Stimulated activated CD4-positive, alpha-beta T cell treated with anti-CD3 and anti-CD28 coated beads, TNF-alpha, amount 100 ng/mL, for 48 hours (primary cell): ENCODE data around the gene DTWD1.
"Not testable (repeated sequence)": the region's sequence is repeated elsewhere in the genome, so short reads cannot be mapped to it uniquely, and the experiment has no call there.

Source experiments
- DNase-seq, 3 donors: peaks; one replicate each; pipeline ENCODE4 v3.0.0-alpha.2; 2020; ENCODE audit warnings: low read depth in 3 of 3

Gene DTWD1

DNA sequence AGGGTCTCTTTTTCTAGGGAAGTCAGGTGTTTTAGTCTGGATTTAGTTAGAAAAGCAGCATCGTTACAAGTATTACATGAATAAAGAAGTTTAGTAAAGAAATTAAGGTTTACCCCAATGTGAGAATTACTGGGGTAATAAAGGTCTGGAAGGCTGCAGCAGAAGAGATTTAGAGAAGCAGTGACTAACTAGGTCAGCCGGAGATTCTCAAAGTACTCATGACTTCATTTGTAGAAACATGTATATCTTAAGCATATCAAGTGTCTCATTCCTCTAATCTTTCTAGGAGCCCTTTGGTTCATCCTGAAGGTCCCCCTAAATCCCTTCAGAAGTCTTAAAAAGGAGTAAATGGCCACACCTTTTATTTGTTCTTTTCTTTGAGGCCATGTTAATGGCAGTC lies 26.0 kb downstream of the DTWD1 start:
- DNase-seq, result no peak

- no peak for DNase-seq
Observed at GRCh38 chr15:49649987-49650386, 29.1 kb downstream of the DTWD1 start.

GRCh38 chr15:49650676-49651075 lies 29.8 kb downstream of the DTWD1 start:
- no peak for DNase-seq

DNA sequence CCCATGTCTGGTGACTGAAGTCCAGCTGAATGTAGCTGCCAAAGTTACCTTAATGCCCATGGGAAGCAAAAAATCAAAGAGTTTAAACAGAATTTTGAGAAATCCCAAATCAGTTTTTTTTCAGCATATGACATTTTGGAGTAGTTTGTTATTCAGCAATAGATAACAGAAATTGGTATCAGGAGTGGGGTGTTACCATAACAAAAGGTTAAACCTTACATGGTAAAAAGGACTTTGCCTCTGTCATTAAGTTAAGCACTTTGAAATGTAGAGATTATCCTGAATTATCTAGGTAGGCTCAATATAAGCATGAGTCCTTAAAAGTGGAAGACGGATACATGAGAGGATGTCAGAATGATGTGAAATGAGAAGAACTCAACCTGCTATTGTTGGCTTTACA lies 32.1 kb downstream of the DTWD1 start:
- no peak for DNase-seq

DNA sequence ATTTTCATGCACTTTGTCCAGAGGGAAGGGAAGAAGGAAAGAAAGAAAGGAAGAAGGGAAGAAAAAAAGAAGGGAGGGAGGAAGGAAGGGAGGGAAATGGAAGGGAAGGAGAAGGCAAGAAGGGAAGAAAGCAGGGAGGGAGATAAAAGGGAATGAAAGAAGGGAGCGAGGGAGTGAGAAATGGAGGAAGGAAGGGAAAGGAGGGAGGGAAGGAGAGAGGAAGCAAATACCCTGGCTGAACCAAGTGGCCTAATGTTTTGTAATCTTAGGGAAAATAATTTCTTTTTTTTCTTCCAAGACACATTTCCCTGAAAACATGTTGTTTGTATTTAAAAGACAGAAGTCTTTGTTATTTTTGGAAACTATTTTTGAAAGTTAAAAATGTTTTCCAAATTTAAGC lies 35.9 kb downstream of the DTWD1 start:
- no peak for DNase-seq

DNA sequence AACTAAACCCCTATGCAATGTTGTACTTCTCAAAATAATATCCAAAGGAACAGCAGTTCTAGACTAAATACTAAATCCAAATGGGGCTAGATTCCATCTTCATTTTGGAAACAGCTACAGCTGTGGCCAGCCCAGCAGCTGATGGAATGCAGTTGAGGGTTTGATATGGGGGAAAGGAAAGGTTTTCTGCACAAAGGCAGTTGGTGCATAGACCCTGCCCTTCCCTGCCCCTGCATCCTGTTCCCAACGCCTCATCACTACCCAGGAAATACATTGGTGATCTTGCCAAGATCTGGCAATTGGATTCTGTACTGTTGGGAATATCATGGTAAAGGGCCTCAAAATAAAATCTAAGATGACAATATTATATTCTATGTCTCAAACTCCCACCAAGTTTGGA lies 43.9 kb downstream of the DTWD1 start:
- no peak for DNase-seq

DNA sequence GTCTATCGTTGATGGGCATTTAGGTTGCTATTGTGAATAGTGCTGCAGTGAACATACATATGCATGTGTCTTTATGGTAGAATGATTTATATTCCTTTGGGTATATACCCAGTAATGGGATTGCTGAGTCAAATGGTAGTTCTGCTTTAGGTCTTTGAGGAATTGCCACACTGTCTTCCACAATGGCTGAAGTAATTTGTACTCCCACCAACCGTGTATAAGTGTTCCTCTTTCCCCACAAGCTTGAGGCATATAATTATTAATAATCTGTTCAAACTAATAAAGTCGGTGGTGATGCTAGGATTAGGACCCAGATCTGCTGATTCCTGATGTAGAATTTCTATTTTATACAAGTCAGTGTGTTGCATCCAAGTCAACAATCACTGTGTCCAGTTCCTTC lies 45.6 kb downstream of the DTWD1 start:
- DNase-seq, result not testable (repeated sequence)

GRCh38 chr15:49669288-49669687 lies 48.4 kb downstream of the DTWD1 start:
- no peak for DNase-seq

GRCh38 chr15:49673861-49674260 lies 53.0 kb downstream of the DTWD1 start:
- DNase-seq, result no peak

- no peak for DNase-seq
Observed at GRCh38 chr15:49674370-49674769, 53.5 kb downstream of the DTWD1 start.

GRCh38 chr15:49675041-49675440 lies 54.2 kb downstream of the DTWD1 start:
- no peak for DNase-seq

DNA sequence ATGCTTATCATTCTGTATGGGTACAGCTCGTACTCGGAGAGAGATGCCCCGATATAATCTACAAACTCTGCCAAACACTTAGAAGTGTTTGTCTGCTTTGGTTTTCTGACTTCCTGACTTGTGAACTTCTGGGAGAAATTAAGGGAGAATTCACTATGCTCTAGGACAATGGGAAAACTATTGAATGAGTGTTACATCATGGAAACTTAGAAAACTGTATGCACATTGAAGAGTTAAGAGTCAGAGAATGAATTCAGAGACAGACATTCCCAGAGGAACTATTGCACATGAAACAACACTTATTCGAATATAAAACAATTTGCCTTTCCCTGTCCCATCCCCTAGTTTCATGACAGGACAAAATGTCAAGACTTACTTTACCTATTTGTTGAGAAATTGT lies 57.8 kb downstream of the DTWD1 start:
- no peak for DNase-seq

GRCh38 chr15:49686599-49686998 lies 65.8 kb downstream of the DTWD1 start:
- no peak for DNase-seq

- no peak for DNase-seq
Observed at GRCh38 chr15:49688135-49688790, 67.4 kb downstream of the DTWD1 start.

DNA sequence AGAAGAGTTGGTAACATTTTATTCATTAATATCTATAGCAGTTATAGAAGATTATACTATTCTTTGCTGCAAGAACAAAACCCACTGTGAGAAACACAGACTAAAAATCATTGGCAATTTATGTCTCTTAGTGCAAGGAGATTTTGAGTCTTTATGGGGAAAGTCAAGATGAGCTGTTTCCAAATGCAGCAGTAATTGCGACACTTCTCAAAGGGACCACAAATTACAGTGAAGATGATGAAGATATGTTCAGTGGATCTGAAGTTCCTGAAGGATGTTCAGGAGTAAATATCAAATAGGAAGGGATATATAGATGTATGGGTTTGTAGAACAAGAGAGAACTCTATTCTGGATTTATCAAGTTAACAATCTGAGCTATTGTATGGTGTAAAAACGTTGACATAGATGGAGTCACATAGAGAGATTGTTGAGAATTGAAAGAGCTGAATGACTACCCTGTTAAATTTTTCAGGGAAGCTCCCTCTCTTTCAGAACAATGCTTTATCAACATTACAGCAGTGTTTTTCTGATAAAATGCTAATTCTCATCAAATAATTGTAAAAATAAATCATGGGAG lies 71.8 kb downstream of the DTWD1 start:
- no peak for DNase-seq

- DNase-seq, result no peak
Observed at GRCh38 chr15:49693498-49693897, 72.7 kb downstream of the DTWD1 start.

GRCh38 chr15:49696433-49696832 lies 75.6 kb downstream of the DTWD1 start:
- no peak for DNase-seq

- no peak for DNase-seq
Observed at GRCh38 chr15:49697121-49697520, 76.3 kb downstream of the DTWD1 start.

DNA sequence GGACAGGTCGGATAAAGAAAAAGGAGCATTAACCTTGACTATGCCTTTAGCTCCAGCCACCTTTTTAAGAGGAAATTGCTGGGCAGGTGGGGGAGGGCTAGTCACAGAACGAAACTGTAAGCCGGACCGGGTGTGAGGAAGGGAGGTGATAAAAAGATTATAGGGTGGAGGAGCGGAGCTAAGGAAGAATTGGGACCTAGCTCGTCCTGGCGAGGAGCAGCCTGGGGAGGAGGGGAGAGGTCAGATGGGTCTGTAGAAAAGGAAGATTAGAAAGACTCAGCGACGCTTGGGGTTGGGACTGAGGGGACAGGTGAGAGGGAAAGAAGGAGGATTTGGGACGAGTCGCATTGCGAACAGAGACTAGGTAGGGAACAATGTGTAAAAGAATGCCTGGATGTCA lies 82.1 kb downstream of the DTWD1 start:
- DNase-seq, result not testable (repeated sequence)
